ENCODE measurements around the gene RFX4. TPM values are rescaled to one million over a fixed set of nuclear protein-coding genes. Genes with fewer than 3 reads are reported as not detected.

Gene RFX4
- total RNA-seq, 6 experiments from 2014 or later, result not detected

GRCh38 chr12:106767954-106768822 is 185.4 kb downstream of the RFX4 start:
- Mint-ChIP-seq H3K27ac (no peak overlapping the region), H3K4me3 (no peak overlapping the region), H3K4me1 (ENCODE audit: low read depth) (no peaks in the 10 kb centered on the region), H3K9me3 (no peaks in the 10 kb centered on the region), H3K27me3 (ENCODE audit: insufficient read depth) (peaks cover 16% of the 10 kb centered on the region), H3K36me3 (ENCODE audit: low read depth) (no peaks in the 10 kb centered on the region)
- no peak for TF ChIP-seq CTCF (IDR thresholded peaks at IDR 0.05)
- no peak for DNase-seq

- Mint-ChIP-seq H3K36me3 (ENCODE audit: low read depth) (no peaks in the 10 kb centered on the region), H3K9me3 (no peaks in the 10 kb centered on the region), H3K4me1 (ENCODE audit: low read depth) (no peaks in the 10 kb centered on the region), H3K27ac (no peak overlapping the region), H3K27me3 (ENCODE audit: insufficient read depth) (peaks cover 16% of the 10 kb centered on the region), H3K4me3 (no peak overlapping the region)
- no peak for TF ChIP-seq CTCF (IDR thresholded peaks at IDR 0.05)
- DNase-seq, result no peak
Measured at GRCh38 chr12:106769078-106769477, 186.3 kb downstream of the RFX4 start.

GRCh38 chr12:106769546-106769945 is 186.7 kb downstream of the RFX4 start:
- TF ChIP-seq CTCF (IDR thresholded peaks at IDR 0.05), result no peak
- H3K27me3 Mint-ChIP-seq (ENCODE audit: insufficient read depth), result peaks cover 18% of the 10 kb centered on the region
- DNase-seq, result no peak
- no peaks in the 10 kb centered on the region for H3K36me3 Mint-ChIP-seq (ENCODE audit: low read depth)
- H3K27ac Mint-ChIP-seq, result no peak overlapping the region
- H3K9me3 Mint-ChIP-seq, result no peaks in the 10 kb centered on the region
- no peak overlapping the region for H3K4me3 Mint-ChIP-seq
- no peaks in the 10 kb centered on the region for H3K4me1 Mint-ChIP-seq (ENCODE audit: low read depth)

GRCh38 chr12:106771425-106771824 is 188.6 kb downstream of the RFX4 start:
- Mint-ChIP-seq H3K4me1 (ENCODE audit: low read depth) (peaks cover 15% of the 10 kb centered on the region), H3K36me3 (ENCODE audit: low read depth) (no peaks in the 10 kb centered on the region), H3K4me3 (no peak overlapping the region), H3K9me3 (no peaks in the 10 kb centered on the region), H3K27ac (no peak overlapping the region), H3K27me3 (ENCODE audit: insufficient read depth) (peaks cover 18% of the 10 kb centered on the region)
- no peak for TF ChIP-seq CTCF (IDR thresholded peaks at IDR 0.05)
- DNase-seq, result no peak

GRCh38 chr12:106773286-106774004 is 190.6 kb downstream of the RFX4 start:
- H3K4me3 Mint-ChIP-seq, result peak overlapping the region; percentile 97
- peaks cover 14% of the 10 kb centered on the region for H3K27me3 Mint-ChIP-seq (ENCODE audit: insufficient read depth)

More at GRCh38 chr12:106773286-106774004, 190.6 kb downstream of the RFX4 start:
- no peak for DNase-seq
- H3K36me3 Mint-ChIP-seq (ENCODE audit: low read depth), result no peaks in the 10 kb centered on the region
- H3K27ac Mint-ChIP-seq, result peak overlapping the region; percentile 100
- TF ChIP-seq CTCF (IDR thresholded peaks at IDR 0.05), result no peak
- H3K9me3 Mint-ChIP-seq, result no peaks in the 10 kb centered on the region
- peaks cover 16% of the 10 kb centered on the region for H3K4me1 Mint-ChIP-seq (ENCODE audit: low read depth)
